ENCODE data around the gene FRAS1. TPM values are rescaled to one million over a fixed set of nuclear protein-coding genes. Genes with fewer than 3 reads are reported as not detected.

FRAS1 gene
- total and polyA plus RNA-seq, 2 donors (not counting 1 experiment from before 2014, with no cell fraction given) = 0.03 to 0.12 TPM

DNA sequence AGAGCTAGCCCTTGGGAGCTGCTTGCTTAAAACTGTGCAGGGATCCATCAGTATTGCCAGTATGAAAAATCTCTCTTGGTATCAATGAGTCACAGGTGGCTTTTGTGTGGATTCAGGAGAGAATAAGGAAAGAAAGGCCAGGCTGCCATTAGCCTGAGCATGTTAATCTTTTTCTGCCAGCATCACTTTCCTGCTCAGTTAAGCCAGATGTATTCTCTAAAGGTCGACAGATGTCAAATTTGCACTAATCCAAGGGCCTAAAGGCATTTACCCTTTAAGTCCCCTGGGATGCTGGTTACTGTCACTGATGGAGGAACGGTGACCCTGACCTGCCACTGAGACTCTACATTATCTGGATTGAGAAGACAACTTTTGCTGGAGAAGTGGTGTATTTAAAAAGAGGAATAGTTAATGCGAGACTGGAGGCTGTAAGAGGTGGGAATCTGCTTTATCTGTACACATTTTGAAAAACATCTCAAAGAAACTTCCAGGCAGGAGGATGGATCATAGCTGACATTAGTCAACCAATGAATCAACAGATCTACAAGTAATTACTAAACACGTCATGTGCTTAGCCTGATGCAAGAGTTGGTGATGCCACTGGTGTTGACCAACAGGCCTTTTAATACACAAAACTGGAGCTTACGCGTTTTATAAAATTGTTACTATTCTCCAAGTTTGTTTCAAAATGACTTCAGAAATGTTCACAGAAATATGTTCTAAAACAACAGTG lies 253.1 kb downstream of the FRAS1 start:
- Histone ChIP-seq H3K9me3 (ENCODE audit: control extremely low read depth in 1 of 3, control insufficient read depth in 2 of 3, insufficient read depth in 1 of 3, low read length in 2 of 3) (no peaks in the 10 kb centered on the region), H3K27me3 (replicated peaks in 1 of 4; ENCODE audit: control extremely low read depth in 1 of 4, control insufficient read depth in 3 of 4, insufficient read depth in 4 of 4, low read length in 3 of 4) (no peaks in the 10 kb centered on the region), H3K36me3 (replicated peaks in 1 of 2; ENCODE audit: control extremely low read depth in 1 of 2, control insufficient read depth in 1 of 2, extremely low read depth in 1 of 2, insufficient read depth in 2 of 2, low read length in 1 of 2) (no peaks in the 10 kb centered on the region), H3K4me2 (replicated peaks; ENCODE audit: low read depth, low read length, poor library complexity, severe bottlenecking) (no peak overlapping the region), H3K4me1 (ENCODE audit: control insufficient read depth in 2 of 2, insufficient read depth in 2 of 2, low read length in 2 of 2) (no peaks in the 10 kb centered on the region), H3K27ac (ENCODE audit: low read length in 2 of 2) (no peak overlapping the region), H3K79me2 (ENCODE audit: control insufficient read depth, insufficient read depth, low read length) (no peaks in the 10 kb centered on the region), H2AFZ (ENCODE audit: insufficient read depth, low read depth, low read length, poor library complexity, severe bottlenecking) (no peak overlapping the region), H4K20me1 (ENCODE audit: control insufficient read depth, insufficient read depth, low read length, poor library complexity, severe bottlenecking) (no peaks in the 10 kb centered on the region), H3K9ac (ENCODE audit: low read length) (no peak overlapping the region), H3K4me3 (ENCODE audit: control extremely low read depth in 1 of 5, extremely low read depth in 1 of 5, insufficient read depth in 1 of 5, low read depth in 2 of 5, low read length in 4 of 5) (no peak overlapping the region)
- Mint-ChIP-seq H3K27ac (no peak overlapping the region), H3K27me3 (peaks cover 17% of the 10 kb centered on the region), H3K4me3 (no peak overlapping the region), H3K4me1 (no peaks in the 10 kb centered on the region), H3K9me3 (ENCODE audit: insufficient read depth) (no peaks in the 10 kb centered on the region)
- ChIA-PET CTCF (no interaction called here), POLR2A (no interaction called here)
- intact Hi-C loops (cut with micrococcal nuclease) = no loop called here
- TF ChIP-seq, protein P1, sequence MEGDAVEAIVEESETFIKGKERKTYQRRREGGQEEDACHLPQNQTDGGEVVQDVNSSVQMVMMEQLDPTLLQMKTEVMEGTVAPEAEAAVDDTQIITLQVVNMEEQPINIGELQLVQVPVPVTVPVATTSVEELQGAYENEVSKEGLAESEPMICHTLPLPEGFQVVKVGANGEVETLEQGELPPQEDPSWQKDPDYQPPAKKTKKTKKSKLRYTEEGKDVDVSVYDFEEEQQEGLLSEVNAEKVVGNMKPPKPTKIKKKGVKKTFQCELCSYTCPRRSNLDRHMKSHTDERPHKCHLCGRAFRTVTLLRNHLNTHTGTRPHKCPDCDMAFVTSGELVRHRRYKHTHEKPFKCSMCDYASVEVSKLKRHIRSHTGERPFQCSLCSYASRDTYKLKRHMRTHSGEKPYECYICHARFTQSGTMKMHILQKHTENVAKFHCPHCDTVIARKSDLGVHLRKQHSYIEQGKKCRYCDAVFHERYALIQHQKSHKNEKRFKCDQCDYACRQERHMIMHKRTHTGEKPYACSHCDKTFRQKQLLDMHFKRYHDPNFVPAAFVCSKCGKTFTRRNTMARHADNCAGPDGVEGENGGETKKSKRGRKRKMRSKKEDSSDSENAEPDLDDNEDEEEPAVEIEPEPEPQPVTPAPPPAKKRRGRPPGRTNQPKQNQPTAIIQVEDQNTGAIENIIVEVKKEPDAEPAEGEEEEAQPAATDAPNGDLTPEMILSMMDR (IDR thresholded peaks at IDR 0.05) = no peak
- TF ChIP-seq EZH2 (IDR thresholded peaks at IDR 0.05; ENCODE audit: borderline replicate concordance, insufficient read depth, low read depth, low read length, poor library complexity, severe bottlenecking) = no peak
- 88% methylated on average over 4 of the region's 6 CpGs for WGBS (ENCODE audit: insufficient coverage)
- DNase-seq = no peak
- no peak for ATAC-seq (ENCODE audit: low read depth)

DNA sequence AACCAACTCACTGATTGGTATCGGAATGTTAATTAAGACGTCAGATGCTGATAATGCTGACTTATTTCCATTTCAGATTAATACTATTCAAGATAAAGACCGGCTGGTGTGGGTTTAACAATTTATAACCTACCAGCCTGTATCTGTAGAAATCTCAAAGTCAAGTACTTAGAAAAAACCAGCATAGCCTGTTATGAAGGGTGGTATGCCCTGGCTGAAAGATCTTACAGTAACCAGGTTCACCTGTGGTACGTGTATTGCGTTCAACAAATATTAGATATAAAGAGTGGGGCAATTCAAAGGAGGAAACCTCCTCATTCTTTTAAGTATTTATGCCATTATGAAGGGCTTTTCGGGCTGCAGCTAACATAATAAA lies 253.6 kb downstream of the FRAS1 start:
- DNase-seq (no peak), ATAC-seq (ENCODE audit: low read depth) (no peak)
- no peaks in the 10 kb centered on the region for H3K27me3 ChIP-seq (replicated peaks in 1 of 4; ENCODE audit: control extremely low read depth in 1 of 4, control insufficient read depth in 3 of 4, insufficient read depth in 4 of 4, low read length in 3 of 4)
- H3K36me3 ChIP-seq (replicated peaks in 1 of 2; ENCODE audit: control extremely low read depth in 1 of 2, control insufficient read depth in 1 of 2, extremely low read depth in 1 of 2, insufficient read depth in 2 of 2, low read length in 1 of 2) = no peaks in the 10 kb centered on the region
- H3K4me1 ChIP-seq (ENCODE audit: control insufficient read depth in 2 of 2, insufficient read depth in 2 of 2, low read length in 2 of 2) = no peaks in the 10 kb centered on the region
- no peak overlapping the region for H3K4me3 Mint-ChIP-seq
- H3K79me2 ChIP-seq (ENCODE audit: control insufficient read depth, insufficient read depth, low read length) = no peaks in the 10 kb centered on the region
- no peak overlapping the region for H3K4me3 ChIP-seq (ENCODE audit: control extremely low read depth in 1 of 5, extremely low read depth in 1 of 5, insufficient read depth in 1 of 5, low read depth in 2 of 5, low read length in 4 of 5)
- H4K20me1 ChIP-seq (ENCODE audit: control insufficient read depth, insufficient read depth, low read length, poor library complexity, severe bottlenecking) = no peaks in the 10 kb centered on the region
- H3K27ac ChIP-seq (ENCODE audit: low read length in 2 of 2) = no peak overlapping the region
- no peaks in the 10 kb centered on the region for H3K9me3 Mint-ChIP-seq (ENCODE audit: insufficient read depth)
- H3K9ac ChIP-seq (ENCODE audit: low read length) = no peak overlapping the region
- intact Hi-C loops (cut with micrococcal nuclease) = no loop called here
- WGBS (ENCODE audit: insufficient coverage) = no CpG with 5 or more reads among the region's 6 CpGs
- no peaks in the 10 kb centered on the region for H3K9me3 ChIP-seq (ENCODE audit: control extremely low read depth in 1 of 3, control insufficient read depth in 2 of 3, insufficient read depth in 1 of 3, low read length in 2 of 3)
- peaks cover 20% of the 10 kb centered on the region for H3K27me3 Mint-ChIP-seq
- no peak overlapping the region for H3K27ac Mint-ChIP-seq
- ChIA-PET POLR2A (no interaction called here), CTCF (no interaction called here)
- no peak overlapping the region for H2AFZ ChIP-seq (ENCODE audit: insufficient read depth, low read depth, low read length, poor library complexity, severe bottlenecking)
- no peak for TF ChIP-seq EZH2 (IDR thresholded peaks at IDR 0.05; ENCODE audit: borderline replicate concordance, insufficient read depth, low read depth, low read length, poor library complexity, severe bottlenecking)
- TF ChIP-seq, protein P1 (IDR thresholded peaks at IDR 0.05) = no peak
- no peak overlapping the region for H3K4me2 ChIP-seq (replicated peaks; ENCODE audit: low read depth, low read length, poor library complexity, severe bottlenecking)
- no peaks in the 10 kb centered on the region for H3K4me1 Mint-ChIP-seq
